Progenitor cell of endocrine pancreas (in vitro differentiated cells): ENCODE results near the gene CAPN14. TPM values are rescaled to one million over a fixed set of nuclear protein-coding genes. Genes with fewer than 3 reads are reported as not detected.

ENCODE experiments used
- DNase-seq: peaks from one replicate; pipeline ENCODE4 v3.0.0; 2021; ENCODE audit warnings: low spot score; ENCODE audit not compliant: unreplicated experiment
- H3K27ac Mint-ChIP-seq: 2 replicates; pipeline ENCODE4 v1.8.0; 2021; ENCODE audit warnings: mild to moderate bottlenecking, moderate library complexity, mixed read lengths
- H3K27me3 Mint-ChIP-seq: 2 replicates; pipeline ENCODE4 v1.8.0; 2021; ENCODE audit warnings: mixed read lengths
- H3K36me3 Mint-ChIP-seq: 2 replicates; pipeline ENCODE4 v1.8.0; 2022; ENCODE audit warnings: mixed read lengths; ENCODE audit not compliant: insufficient read depth
- H3K4me1 Mint-ChIP-seq: 2 replicates; pipeline ENCODE4 v1.8.0; 2021; ENCODE audit warnings: low read depth, mixed read lengths
- H3K4me3 Mint-ChIP-seq: 2 replicates; pipeline ENCODE4 v1.8.0; 2021; ENCODE audit warnings: low read depth, mild to moderate bottlenecking, moderate library complexity, mixed read lengths
- H3K9me3 Mint-ChIP-seq: 2 replicates; pipeline ENCODE4 v1.8.0; 2021; ENCODE audit warnings: low read depth, mixed read lengths
- CTCF ChIP-seq: fragments of 200-600 bp; sonication (generic); IDR thresholded peaks from one replicate; pipeline ENCODE4 v1.5.0; 2021; ENCODE audit warnings: antibody characterized with exemption, mild to moderate bottlenecking; ENCODE audit not compliant: unreplicated experiment
- total RNA-seq: library from RNA; stranded (reverse); gene quantifications from 2 replicates; pipeline ENCODE4 v1.2.1, GENCODE V29; 2021

The CAPN14 gene
- total RNA-seq, 1 donor from 2014 or later, result 0.50 TPM

- no peaks in the 10 kb centered on the region for H3K9me3 Mint-ChIP-seq
- peaks cover 1% of the 10 kb centered on the region for H3K4me1 Mint-ChIP-seq
- H3K36me3 Mint-ChIP-seq, result no peaks in the 10 kb centered on the region
- TF ChIP-seq CTCF, result no peak
- DNase-seq, result no peak
- peaks cover 72% of the 10 kb centered on the region for H3K27me3 Mint-ChIP-seq
- H3K27ac Mint-ChIP-seq, result no peak overlapping the region
- no peak overlapping the region for H3K4me3 Mint-ChIP-seq
Measured at GRCh38 chr2:31142110-31142509, 75.2 kb downstream of the CAPN14 start.

GRCh38 chr2:31141443-31142085, 75.8 kb downstream of the CAPN14 start:
- Mint-ChIP-seq H3K27me3 (peaks cover 76% of the 10 kb centered on the region), H3K4me3 (no peak overlapping the region), H3K27ac (no peak overlapping the region), H3K9me3 (no peaks in the 10 kb centered on the region), H3K4me1 (peaks cover 2% of the 10 kb centered on the region), H3K36me3 (no peaks in the 10 kb centered on the region)
- TF ChIP-seq CTCF, result no peak
- no peak for DNase-seq

GRCh38 chr2:31140151-31140550, 77.2 kb downstream of the CAPN14 start:
- H3K36me3 Mint-ChIP-seq, result no peaks in the 10 kb centered on the region
- DNase-seq, result no peak
- peaks cover 81% of the 10 kb centered on the region for H3K27me3 Mint-ChIP-seq
- no peak overlapping the region for H3K4me3 Mint-ChIP-seq
- no peak for TF ChIP-seq CTCF
- H3K4me1 Mint-ChIP-seq, result peaks cover 2% of the 10 kb centered on the region
- H3K9me3 Mint-ChIP-seq, result no peaks in the 10 kb centered on the region
- H3K27ac Mint-ChIP-seq, result no peak overlapping the region

GRCh38 chr2:31139671-31140070, 77.6 kb downstream of the CAPN14 start:
- H3K4me1 Mint-ChIP-seq, result peaks cover 2% of the 10 kb centered on the region
- H3K27ac Mint-ChIP-seq, result no peak overlapping the region
- H3K36me3 Mint-ChIP-seq, result no peaks in the 10 kb centered on the region
- no peak for TF ChIP-seq CTCF
- DNase-seq, result no peak
- peaks cover 82% of the 10 kb centered on the region for H3K27me3 Mint-ChIP-seq
- H3K4me3 Mint-ChIP-seq, result no peak overlapping the region
- H3K9me3 Mint-ChIP-seq, result no peaks in the 10 kb centered on the region

GRCh38 chr2:31138037-31138962, 79.0 kb downstream of the CAPN14 start, which contains the start of gene GALNT14:
GALNT14 (minus strand) TSS chr2:31138440; CDS start chr2:31138086, 354 bp downstream.
- DNase-seq, result peak; percentile 57

More at GRCh38 chr2:31138037-31138962, 79.0 kb downstream of the CAPN14 start, which contains the start of gene GALNT14:
- Mint-ChIP-seq H3K4me1 (peaks cover 2% of the 10 kb centered on the region), H3K9me3 (no peaks in the 10 kb centered on the region), H3K4me3 (peak within 1 kb of the TSS; percentile 68), H3K27me3 (peaks cover 85% of the 10 kb centered on the region), H3K36me3 (no peaks in the 10 kb centered on the region), H3K27ac (no peak within 1 kb of the TSS)
- peak; percentile 67 for TF ChIP-seq CTCF
